MM.1S (cell line): Measurements from ENCODE around the gene TBC1D21.

Experiments used
- EZH2 ChIP-seq: fragments of 300-600 bp; sonication (generic); optimal IDR thresholded peaks from 2 replicates; pipeline ENCODE3; 2017; ENCODE audit warnings: low read depth, mild to moderate bottlenecking, antibody characterized with exemption, low read length, mixed read lengths
- EZH2phosphoT487 ChIP-seq: fragments of 300-600 bp; sonication (generic); IDR thresholded peaks from 2 replicates; pipeline ENCODE4 v1.6.1; 2018; ENCODE audit warnings: antibody characterized with exemption, low read length
- TF ChIP-seq, protein P1 (sequence below): fragments of 300-600 bp; sonication (generic); IDR thresholded peaks from 2 replicates; pipeline ENCODE4 v1.5.1; 2016; ENCODE audit warnings: antibody characterized with exemption, low read length, mixed read lengths

DNA sequence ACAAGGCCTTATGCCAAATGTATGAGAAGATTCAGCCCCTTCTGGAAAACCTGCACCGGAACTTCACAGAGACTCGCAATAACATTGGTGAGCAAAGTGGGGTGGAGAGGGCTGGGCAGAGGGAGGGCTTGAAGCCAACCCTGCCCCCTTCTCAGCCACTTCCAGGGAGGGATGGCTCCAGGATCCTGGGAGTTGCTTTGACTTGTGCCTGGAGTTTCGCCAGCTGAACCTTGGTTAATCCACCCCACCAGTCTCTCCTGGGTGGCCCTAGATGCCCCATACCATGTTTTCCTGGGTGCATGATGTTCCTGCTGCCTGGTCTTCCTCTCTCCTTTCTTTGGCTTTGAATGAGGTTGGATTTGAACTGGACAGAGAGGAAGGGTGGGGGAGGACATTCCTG, 10.8 kb downstream of the TBC1D21 start:
- TF ChIP-seq, protein P1, sequence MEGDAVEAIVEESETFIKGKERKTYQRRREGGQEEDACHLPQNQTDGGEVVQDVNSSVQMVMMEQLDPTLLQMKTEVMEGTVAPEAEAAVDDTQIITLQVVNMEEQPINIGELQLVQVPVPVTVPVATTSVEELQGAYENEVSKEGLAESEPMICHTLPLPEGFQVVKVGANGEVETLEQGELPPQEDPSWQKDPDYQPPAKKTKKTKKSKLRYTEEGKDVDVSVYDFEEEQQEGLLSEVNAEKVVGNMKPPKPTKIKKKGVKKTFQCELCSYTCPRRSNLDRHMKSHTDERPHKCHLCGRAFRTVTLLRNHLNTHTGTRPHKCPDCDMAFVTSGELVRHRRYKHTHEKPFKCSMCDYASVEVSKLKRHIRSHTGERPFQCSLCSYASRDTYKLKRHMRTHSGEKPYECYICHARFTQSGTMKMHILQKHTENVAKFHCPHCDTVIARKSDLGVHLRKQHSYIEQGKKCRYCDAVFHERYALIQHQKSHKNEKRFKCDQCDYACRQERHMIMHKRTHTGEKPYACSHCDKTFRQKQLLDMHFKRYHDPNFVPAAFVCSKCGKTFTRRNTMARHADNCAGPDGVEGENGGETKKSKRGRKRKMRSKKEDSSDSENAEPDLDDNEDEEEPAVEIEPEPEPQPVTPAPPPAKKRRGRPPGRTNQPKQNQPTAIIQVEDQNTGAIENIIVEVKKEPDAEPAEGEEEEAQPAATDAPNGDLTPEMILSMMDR: no peak
- TF ChIP-seq EZH2phosphoT487 (no peak), EZH2 (no peak)
